HG02763 (cell line): ENCODE measurements around the gene SYT13.

Experiments used
- ATAC-seq: cut with Tn5 transposase; IDR thresholded peaks from one replicate; pipeline ENCODE4 v1.9.1; 2021; ENCODE audit warnings: mild to moderate bottlenecking, moderate library complexity; ENCODE audit not compliant: unreplicated experiment

Gene SYT13

DNA sequence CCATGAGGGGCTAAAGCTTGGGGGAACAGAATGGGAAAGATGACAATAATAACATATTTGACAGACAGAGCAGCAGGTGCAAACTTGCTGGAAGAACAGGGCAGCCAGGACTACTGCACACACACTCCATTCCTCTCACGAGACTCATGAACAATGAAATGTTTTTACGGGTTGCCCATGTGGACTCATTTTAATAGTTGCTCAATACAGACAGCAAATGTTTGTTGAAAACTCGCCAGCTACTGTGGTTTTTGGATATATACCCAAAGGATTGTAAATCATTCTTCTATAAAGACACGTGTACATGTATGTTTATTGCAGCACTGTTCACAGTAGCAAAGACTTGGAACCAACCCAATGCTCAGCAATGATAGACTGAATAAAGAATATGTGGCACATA lies 10.3 kb downstream of the SYT13 start:
- no peak for ATAC-seq

DNA sequence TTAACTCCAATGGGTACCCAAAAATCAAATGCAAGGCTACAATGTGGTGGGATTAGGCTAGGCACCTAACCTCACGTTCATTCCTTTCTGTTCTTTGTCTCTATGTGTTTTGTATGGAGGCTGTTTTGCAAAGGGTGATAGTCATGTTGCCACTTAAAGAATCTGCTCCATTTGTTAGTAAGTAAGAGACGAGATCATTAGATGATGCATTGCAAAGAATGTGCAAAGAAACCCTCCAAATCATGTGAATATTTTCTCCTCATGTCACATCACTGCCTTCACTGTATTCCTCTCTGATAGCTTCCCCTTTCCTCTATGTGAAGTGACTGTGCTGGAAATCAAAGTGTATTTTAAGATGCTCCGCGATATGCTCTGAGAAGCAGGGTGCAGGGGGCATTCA lies 11.9 kb downstream of the SYT13 start:
- no peak for ATAC-seq

DNA sequence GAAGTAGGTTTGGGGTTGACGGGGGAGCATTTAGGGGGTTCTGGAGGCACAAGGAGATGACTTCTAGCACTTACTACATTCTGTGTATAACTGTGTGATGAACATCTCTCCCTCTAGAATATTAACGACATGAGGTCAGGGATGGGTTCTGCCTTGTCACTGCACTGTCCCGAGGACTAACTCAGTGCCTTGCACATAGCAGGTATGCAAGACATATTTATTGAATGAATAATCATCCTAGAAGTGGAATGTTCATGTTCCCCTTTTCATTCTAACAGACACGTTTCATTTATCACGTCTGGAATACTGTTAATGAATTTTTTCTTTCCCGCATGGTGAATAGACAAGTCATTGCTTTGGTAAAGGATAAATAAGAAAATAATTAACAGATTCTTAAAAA lies 12.6 kb downstream of the SYT13 start:
- no peak for ATAC-seq

DNA sequence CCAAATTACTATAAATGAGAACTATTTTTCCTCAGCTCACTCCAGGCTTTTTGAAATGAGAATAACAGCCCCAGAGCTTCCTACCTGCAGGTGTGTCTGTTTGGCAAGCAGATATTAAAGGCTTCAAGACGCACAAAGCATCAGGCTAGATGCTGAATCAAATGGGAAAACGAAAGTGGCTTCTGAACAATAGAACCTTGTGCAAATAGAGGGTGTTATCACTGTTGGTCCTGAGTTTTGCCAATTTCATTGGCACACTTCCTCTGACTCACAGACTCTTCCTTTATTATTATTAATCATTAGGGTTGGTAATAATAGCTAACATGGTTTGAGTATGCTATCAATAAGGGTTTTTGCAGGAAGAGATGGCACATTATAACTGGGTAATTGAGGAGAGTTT lies 13.4 kb downstream of the SYT13 start:
- ATAC-seq = no peak

DNA sequence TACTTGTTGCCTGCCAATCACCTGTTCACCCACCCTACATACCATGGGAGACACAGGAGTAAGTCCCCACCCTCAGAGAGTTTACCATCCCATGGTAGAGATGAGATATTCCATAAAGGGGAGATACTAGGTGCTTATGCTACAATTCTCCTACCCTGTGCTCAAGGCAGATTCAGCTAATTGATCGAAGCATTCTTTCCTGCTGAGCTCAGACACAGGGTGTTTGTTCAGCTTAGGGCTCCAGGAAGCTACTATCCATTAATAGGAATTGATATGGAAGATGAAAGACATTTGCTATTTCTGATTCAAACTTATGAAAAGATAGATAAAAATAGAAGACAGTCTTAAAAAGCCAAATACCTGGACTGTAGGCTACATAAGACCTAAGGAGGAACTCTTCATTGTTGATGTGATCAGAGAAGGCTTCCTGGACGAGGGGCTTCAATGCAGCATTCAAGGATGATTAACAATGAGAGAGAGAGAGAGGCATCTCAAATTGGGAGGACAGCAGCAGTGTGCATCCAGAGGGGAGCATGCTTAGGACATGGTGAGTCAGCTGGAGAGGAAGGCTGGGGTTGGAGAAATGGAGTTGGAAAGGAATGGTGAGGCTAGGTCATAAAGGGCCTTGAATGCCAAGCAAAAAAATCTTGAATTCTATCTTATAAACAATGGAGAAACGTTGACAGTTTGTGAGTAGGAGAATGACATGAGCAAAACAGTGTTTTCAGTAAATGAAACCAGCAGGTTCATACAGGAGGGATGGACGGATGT lies 15.0 kb downstream of the SYT13 start:
- no peak for ATAC-seq

DNA sequence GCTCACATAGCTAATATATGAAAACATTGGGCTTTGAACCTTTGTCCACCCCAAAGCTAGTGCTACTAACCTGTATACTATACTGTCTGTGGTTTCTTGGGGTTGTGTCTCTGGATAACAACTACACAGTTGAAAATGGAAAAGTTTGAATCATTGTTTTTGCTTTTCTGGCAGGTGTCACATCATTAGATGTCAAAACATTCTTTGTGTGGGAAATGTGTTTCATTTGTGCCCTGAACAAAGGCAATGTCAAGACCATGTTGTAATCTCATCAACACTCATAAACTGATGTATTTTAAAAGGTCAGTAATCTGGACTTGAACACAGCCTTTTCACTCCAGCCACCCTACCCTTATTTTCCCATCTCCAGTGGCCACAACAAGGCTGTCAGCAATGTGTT lies 16.5 kb downstream of the SYT13 start:
- ATAC-seq = no peak

DNA sequence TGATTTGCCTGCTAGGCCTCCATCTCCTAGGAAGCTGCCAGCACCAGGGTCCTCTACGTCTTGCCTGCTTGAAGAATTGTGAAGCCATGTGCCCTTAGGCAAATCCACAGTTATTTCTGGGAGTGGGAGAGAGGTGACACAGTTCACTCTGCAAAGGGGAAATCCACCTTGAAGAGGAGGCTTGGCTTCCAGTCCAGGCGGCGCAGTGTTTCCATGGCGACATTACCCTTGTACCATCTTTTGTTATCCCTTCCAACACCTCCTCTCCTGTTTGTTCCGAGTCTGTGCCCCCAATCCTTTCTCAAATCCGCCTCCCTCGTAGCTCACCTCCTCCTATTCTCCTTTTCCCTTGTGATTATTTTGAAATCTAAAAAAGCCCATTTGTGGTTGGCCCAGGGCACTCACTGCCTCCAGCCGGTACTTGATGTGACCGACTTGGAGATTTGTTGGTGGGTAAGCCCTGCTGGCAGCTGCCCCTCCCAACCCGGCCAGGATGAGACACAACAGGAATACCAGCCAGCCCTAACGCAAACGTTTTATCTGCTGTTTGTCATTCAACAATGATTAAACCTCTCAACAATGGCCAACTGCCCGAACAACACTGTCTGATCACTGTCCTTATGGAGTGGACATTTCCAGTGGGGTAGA lies 18.4 kb downstream of the SYT13 start:
- no peak for ATAC-seq

DNA sequence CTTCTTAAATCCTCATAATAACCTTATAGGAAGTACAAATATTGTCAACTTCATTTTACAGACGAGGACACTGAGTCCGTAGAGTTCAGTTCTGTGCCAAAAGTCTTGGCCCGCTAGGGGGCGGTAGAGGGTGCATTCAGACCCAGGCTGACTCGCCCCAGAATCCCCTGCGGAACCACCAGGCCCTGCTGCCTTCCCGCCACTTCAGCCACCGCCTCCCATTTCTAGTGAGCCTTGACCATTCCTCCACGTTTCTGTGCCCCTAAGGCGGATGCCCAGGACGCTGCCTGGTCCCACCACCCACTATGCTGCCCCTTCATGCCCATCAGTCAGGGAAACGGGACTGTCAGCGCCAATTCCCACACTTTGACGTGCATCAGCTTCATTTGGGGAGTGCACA lies 19.1 kb downstream of the SYT13 start:
- no peak for ATAC-seq

DNA sequence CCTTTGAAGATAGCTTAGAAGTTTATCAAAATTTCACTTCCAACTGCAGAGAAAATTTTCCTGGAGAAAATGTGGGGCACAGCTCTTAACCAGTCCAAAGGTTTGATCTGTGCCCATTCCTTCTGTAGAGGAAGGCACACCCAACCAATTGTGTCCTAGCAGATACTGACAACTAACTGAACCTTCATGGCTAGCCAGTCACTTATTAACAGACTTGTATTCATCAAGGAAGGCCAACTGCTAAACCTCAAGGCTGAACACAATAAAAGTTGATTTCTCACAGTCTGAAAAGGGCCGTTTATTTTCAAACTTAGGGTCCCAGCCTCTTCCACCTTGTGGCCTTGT lies 19.5 kb downstream of the SYT13 start:
- ATAC-seq = no peak

DNA sequence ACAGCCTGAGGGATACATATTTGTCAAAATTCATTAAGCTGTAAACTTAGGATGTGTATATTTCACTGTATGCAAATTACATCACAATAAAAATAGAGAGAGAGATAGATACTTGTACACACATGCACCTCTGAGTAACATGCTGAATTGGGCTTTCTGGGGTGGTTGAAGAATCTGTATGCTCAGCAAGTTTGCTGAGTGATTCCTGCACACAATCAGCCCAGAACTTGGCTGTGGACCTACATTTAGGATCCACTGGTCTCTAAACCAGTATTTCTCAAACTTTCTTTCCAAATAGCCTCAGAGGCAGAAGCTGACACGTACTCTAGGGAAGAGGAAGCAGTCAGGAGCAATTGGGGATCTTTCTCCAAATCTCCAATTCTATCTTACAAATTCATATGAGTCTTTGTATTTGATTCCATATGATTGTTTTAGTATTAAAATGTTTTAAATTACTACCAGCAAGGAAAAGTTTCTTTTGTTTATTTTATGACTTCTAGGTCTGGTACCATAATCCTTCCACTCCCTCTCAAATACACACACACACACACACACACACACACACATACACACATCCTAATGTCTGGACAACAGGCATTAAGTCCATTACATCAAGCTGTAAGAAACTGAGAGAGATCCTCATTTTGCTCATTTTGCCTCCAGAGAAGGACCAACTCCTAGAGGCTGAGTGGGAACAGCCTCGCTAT lies 20.0 kb downstream of the SYT13 start:
- no peak for ATAC-seq

DNA sequence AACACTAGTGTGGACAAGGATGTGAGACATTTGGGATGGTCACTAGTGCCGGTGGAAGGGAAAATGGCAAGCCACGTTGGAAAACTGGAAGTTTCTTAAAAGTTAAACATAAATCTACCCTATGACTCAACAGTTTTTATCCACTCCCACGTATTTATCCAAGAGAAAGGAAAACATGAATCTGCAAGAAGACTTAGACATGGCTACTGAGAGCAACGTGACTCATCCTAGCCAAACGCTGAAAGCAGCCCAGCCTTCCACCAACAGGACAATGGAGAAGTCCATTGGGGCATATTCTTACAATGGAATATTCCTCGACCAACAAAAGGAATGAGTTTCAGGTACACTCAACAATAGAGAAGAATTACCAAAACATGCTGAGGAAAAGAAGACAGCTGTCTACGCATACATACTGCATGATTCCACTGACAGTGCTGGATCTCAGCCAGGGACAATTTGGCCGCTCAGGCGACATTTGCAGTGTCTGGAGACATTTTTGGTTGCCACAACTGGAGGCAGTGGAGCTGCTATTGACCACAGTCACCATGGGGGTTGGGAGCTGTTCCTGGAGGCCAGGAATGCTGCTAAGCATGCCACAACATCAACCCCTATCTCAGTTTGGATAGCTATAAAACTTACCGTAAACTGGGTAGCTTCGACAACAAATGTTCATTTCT lies 21.2 kb downstream of the SYT13 start:
- no peak for ATAC-seq

DNA sequence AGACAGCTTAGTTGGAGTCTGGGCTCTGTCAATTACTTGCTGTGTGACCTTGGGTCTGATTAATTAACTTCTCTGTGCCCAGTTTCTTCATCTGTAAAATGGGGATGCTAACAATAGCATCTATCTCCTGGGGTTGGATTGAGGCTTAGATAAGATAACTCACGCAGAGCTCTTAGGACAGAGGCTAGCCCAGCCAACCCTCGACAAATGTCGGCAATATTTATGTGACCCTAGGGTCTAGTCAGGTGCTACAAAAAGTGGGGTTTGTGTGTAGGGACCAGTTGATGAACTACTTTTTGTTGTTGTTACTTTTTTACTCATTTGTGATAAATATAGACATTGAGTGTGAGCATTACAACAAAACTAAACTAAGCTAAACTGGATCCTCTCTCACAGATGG lies 22.4 kb downstream of the SYT13 start:
- no peak for ATAC-seq

DNA sequence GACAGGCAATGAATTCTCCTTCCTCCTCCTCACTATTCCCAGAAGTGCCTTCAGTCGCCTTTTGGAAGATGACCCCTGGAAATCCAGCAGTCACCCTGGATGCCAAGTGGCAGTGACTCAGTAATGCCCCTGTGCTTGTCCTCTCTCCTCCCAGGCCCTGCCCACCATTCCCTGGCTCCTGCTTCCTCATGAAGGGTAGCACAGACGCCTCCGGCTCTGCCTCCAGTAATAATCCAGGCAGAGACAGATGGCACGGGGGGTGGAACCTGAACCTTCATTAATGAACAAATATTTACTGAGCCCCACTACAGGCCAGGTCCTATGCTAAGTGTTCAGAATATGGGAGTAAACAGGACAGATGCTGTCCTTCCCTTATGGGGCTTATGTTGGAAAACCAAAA lies 23.2 kb downstream of the SYT13 start:
- no peak for ATAC-seq

DNA sequence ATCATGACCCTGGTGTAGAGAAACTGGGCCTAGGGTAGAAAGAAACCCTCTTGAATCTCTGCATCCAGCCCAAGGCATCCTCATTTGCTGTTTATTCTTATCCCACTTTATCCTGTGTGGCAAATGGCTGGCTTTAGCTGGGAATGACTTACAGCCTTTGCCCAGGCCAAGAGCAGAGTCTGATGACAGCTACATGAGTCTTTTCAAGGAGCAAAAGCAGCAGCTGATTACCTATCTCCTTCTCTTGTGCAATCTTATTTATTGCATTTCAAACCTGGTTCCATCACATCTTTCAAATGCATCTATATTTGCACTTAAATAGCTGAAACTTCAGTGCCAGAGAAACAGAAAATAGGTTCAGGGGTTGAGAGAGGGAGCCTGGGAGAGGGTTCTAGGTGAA lies 26.1 kb downstream of the SYT13 start:
- no peak for ATAC-seq

DNA sequence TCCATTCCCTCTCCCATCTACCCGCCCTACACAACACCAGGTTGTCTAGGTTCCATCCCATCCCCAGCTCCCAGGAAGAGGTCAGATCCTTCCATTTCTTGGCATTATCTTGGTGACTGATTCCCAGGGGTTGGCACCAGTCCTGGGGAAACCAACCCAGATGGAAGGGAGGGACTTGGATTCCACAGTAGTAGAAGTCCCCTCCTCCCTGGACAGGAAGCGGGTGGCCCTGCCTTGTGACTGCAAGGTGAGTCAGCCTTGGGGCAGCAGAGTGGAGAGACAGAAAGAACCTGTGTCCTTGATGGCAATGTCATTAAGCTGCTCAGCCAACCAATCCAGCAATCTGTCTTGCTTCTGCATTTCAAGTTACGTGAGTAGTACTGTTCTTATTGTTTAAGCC lies 26.5 kb downstream of the SYT13 start:
- no peak for ATAC-seq

DNA sequence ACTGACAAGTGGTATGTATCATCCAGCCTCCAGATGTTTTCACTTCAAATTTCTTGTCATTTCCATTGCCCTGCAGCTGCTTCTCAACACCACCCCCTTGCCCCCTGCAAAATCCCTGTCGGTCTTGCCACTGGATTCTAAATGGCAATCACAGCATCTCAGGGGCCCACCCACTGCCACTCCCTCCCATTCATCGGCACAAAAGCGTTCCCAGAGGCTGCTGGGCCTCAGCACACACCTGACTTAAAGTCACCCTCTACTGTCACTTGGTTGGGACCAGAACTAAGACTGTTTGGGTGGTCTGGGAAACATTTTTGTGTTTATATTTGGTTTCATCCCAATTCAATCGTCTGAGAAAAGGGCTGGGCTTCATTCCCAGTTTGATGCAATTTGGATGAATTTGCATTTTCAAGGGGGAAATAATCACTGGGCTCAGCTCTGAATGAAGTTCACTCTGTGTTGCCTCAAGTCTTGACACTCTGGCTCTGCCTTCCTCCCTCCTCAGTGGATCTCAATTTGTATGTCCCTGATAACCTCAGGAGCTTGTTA lies 27.1 kb downstream of the SYT13 start:
- no peak for ATAC-seq

DNA sequence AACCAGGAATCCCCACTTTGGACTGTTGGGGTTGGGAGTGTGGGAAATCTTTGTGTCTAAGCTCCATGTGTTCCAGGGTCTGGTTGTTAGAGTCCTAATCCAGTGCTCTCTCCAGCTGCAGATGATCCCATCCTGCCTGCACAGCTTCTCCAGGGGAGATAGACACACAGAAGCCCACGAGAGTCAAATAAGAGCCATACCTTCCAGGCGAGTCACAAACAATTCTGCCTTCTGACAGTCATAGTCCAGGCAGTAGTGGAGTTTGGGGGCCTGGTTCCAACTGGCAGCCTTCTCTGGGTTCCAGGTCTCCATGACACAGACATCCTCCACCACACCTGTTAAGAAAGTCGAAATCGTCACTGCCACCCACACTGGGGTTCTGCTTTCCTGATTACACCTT lies 32.1 kb downstream of the SYT13 start:
- no peak for ATAC-seq

DNA sequence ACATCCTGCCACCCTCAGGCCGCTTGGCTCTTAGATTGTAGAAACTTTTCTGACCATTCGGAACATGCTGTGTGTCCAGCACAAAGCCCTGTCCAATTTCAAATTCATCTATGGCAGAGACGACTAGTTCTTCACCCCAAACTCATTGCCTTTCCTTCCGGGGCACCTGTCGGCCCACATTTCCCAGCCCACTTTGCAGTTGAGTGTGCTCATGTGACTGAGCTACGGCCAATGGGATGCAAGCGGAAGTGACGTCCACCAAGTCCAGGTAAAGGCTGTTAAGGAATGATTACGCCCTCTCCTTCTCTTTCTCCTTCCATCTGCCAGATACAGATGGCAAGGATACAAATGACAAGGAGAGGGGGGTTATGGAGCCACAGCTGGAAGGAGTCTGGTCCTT lies 32.5 kb downstream of the SYT13 start:
- no peak for ATAC-seq

DNA sequence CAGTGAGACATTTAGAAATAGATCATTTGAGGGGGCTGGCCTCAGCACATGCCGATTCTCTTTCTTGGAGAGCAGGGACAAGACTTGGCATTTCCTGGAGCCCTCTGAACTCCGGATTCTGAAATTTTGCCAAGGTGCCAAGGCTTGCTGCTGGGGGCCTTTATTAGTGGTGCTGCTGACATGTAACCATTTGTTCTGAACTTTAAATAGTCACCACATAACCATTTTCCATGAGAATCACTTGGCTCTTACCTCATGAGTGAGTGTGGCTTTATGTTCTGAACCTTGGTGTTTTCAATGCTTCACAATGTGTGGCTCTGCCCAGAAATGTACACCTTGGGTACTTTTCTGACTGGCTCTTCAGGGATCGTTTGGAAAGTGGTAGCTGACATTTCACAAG lies 33.3 kb downstream of the SYT13 start:
- ATAC-seq = no peak

DNA sequence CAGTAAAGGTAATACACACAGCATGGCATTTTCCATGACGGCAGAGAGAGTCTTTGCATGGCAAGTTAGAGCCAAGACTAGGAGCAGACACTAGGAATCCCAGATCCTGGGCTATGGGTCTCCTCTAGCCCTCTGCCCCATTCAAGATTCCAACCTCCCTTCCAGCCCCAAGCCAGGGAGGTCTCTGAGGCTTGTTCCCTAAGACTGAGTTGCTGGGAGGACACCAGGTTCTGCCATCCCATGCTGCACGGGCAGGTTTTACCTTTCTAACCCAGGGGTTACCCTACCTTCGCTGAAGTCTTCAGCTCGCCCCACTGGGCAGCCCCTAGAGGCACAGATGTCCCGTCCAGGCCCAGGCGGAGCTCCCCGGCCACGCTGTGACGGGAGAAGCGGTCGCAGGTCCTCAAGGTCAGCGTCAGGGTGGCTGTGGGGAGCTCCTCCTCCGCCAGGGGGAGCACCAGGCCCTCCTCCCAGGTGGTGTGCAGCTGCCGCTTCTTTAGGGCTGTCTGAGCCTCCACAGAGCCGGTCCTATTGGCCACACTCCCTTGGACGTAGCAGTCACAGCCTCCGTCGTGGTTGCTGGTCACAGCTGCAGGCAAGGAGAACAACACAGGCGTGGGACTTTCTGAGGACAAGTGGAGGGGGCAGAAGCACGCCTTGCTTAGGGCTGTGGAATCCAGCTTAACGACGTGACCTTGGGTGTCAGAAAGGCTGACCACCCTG lies 33.8 kb downstream of the SYT13 start:
- ATAC-seq = no peak
